SK-N-SH treated with all-trans-retinoic acid at 6 μM for 48 hours (cell line): ENCODE measurements around the gene TRPM2.

Experiments
- RARB ChIP-seq: fragments of 250-450 bp; sonication (Bioruptor Pico); IDR thresholded peaks from 2 replicates; pipeline ENCODE4 v1.8.0; 2021; ENCODE audit warnings: mild to moderate bottlenecking, moderate library complexity
- SNAI2 ChIP-seq: fragments of 250-450 bp; sonication (Bioruptor Pico); IDR thresholded peaks from 2 replicates; pipeline ENCODE4 v1.5.0; 2020; ENCODE audit warnings: mild to moderate bottlenecking, moderate library complexity
- TSHZ2 ChIP-seq: fragments of 250-450 bp; sonication (Bioruptor Pico); IDR thresholded peaks from 2 replicates; pipeline ENCODE4 v1.5.0; 2020; ENCODE audit warnings: mild to moderate bottlenecking, moderate library complexity
- ZFP30 ChIP-seq: fragments of 450-650 bp; formaldehyde crosslinking; IDR thresholded peaks from 2 replicates; pipeline ENCODE4 v1.5.0; 2022; ENCODE audit warnings: mild to moderate bottlenecking, moderate library complexity
- ZNF8 ChIP-seq: fragments of 450-650 bp; formaldehyde crosslinking; IDR thresholded peaks from 2 replicates; pipeline ENCODE4 v1.5.0; 2020; ENCODE audit warnings: mild to moderate bottlenecking, moderate library complexity
- TF ChIP-seq, protein P1 (sequence below): fragments of 250-450 bp; sonication (Bioruptor Pico); IDR thresholded peaks from 2 replicates; pipeline ENCODE4 v1.5.1; 2021; ENCODE audit warnings: mild to moderate bottlenecking, moderate library complexity
- TF ChIP-seq, protein P2 (sequence below): fragments of 250-450 bp; sonication (Bioruptor Pico); IDR thresholded peaks from 2 replicates; pipeline ENCODE4 v1.8.0; 2020; ENCODE audit warnings: mild to moderate bottlenecking, moderate library complexity, borderline replicate concordance

DNA sequence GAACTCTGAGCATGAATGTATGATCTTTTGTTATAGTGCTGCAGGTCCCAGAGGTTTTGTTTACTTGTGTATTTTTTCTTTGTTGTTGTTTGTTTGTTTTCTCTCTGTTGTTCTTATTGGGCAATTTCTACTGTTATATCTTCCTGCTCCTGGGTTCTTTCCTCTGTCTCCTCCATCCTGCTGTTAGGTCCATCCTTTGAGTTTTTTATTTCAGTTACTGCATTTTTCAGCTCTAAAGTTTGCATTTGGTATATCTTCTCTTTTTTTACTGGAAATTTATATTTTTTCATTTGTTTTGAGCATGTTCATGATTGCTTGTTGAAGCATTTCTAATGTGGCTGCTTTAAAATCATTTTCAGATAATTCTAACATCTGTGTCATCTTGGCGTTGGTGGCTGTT lies 9.9 kb downstream of the TRPM2 start:
- TF ChIP-seq ZFP30 (no peak), SNAI2 (CRISPR knock-in tag) (no peak), RARB (CRISPR knock-in tag) (no peak), TSHZ2 (no peak), ZNF8 (CRISPR knock-in tag) (no peak)
- TF ChIP-seq, protein P1, sequence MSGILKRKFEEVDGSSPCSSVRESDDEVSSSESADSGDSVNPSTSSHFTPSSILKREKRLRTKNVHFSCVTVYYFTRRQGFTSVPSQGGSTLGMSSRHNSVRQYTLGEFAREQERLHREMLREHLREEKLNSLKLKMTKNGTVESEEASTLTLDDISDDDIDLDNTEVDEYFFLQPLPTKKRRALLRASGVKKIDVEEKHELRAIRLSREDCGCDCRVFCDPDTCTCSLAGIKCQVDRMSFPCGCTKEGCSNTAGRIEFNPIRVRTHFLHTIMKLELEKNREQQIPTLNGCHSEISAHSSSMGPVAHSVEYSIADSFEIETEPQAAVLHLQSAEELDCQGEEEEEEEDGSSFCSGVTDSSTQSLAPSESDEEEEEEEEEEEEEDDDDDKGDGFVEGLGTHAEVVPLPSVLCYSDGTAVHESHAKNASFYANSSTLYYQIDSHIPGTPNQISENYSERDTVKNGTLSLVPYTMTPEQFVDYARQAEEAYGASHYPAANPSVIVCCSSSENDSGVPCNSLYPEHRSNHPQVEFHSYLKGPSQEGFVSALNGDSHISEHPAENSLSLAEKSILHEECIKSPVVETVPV (CRISPR knock-in tag) = no peak
- TF ChIP-seq, protein P2, sequence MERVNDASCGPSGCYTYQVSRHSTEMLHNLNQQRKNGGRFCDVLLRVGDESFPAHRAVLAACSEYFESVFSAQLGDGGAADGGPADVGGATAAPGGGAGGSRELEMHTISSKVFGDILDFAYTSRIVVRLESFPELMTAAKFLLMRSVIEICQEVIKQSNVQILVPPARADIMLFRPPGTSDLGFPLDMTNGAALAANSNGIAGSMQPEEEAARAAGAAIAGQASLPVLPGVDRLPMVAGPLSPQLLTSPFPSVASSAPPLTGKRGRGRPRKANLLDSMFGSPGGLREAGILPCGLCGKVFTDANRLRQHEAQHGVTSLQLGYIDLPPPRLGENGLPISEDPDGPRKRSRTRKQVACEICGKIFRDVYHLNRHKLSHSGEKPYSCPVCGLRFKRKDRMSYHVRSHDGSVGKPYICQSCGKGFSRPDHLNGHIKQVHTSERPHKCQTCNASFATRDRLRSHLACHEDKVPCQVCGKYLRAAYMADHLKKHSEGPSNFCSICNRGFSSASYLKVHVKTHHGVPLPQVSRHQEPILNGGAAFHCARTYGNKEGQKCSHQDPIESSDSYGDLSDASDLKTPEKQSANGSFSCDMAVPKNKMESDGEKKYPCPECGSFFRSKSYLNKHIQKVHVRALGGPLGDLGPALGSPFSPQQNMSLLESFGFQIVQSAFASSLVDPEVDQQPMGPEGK = no peak
